Bone marrow (tissue), 2 donors: ENCODE data around the gene MIOS.
"Not testable (repeated sequence)": the region's sequence is repeated elsewhere in the genome, so short reads cannot be mapped to it uniquely, and the experiment has no call there.

Experiments used
- DNase-seq, 2 donors: peaks; one replicate each; lab custom pipeline; 2025; lab: John Stamatoyannopoulos, UW

The MIOS gene

DNA sequence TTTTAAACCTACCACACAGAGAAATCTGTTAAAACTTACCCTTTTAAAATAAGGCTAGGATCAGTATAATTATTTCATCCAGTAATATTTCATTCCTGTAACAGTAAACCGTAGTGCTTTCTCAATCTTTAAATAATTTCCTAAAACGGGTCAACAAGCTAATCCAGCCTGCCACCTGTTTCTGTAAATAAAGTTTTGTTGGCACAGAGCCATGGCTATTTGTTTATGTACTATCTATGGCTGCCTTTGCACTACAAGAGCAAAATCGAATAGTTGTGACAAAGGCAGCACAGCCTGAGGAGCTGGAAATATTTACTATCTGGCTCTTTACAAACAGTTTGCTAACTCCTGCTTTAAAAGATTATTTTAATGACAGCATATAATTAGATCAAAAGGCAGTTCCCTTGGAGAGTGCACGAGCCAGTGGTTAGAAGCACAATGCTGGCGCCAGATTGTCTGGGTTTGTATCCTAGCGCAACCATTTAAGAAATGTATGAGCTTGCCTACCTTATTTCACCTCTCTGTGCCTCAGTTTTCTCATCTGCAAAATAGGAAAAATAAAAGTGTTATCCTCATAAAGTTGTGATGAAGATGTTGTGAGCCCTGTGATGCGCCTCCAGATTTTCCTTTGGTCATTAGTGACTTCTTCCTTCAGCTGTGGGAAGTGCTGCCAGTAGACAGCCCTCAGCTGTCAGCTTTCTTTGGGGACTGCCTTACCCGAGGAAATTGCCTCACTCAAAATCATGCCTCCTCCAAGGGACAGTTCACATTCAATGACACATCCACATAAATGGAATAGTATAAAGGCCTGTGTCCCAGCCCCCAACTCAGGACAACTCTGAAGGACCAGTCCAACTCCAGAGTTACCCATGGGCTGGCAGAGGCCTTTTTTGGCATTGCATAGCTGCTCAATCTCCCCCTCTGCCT is 11.8 kb upstream of the MIOS start:
- no peak for DNase-seq

DNA sequence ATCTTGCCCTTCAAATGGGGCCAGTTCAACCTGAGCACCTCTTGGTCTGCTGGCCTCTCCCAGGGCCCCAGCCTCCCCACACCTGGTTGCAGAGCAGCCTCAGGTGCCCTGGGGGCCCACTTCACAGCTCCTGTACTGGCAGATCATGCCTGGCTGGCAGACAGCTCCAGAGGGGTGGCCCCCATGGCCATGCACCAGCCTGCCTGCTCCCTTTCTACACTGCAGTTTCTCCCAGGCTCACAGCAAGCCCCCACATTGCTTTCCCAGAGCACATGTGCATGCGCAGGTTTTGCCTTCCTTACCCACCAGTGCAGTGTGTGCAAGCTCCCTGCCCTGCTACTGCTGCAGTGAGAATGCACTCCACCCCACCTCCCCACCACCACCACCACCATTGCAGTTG is 9.8 kb upstream of the MIOS start:
- DNase-seq = no peak

- no peak for DNase-seq
These were observed 9.4 kb upstream of the MIOS start for GRCh38 chr7:7557252-7557651.

DNA sequence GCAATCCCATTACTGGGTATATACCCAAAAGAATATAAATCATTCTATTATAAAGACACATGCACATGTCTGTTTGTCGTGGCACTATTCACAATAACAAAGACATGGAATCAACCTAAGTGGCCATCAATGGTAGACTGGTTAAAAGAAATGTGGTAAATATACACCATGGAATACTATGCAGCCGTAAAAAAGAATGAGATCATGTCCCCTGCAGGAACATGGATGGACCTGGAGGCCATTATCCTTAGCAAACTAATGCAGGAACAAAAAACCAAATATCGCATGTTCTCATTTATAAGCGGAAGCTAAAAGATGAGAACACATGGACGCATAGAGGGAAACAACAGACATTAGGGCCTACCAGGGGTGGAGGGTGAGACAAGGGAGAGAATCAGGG is 5.1 kb upstream of the MIOS start:
- not testable (repeated sequence) for DNase-seq

DNA sequence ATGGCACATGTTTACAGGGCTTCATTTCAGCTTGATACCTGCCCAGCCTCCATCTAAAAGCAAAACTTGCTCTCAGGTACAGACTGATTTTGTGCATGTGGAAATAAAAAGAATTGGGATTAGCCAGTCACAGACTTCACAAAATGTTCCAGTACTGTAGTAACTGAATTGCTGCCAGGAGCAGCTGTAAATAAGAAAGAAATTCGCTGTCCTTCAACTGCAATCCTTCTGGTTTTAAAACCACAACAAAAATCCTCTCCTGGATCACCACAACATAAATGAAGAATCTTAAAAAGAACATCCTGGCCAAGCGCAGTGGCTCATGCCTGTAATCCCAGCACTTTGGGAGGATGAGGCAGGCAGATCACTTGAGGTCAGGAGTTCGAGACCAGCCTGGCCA is 3.9 kb upstream of the MIOS start:
- no peak for DNase-seq

GRCh38 chr7:7563269-7563668 is 3.4 kb upstream of the MIOS start:
- DNase-seq = no peak

- DNase-seq = no peak
These were observed 2.9 kb upstream of the MIOS start for GRCh38 chr7:7563813-7564212.

DNA sequence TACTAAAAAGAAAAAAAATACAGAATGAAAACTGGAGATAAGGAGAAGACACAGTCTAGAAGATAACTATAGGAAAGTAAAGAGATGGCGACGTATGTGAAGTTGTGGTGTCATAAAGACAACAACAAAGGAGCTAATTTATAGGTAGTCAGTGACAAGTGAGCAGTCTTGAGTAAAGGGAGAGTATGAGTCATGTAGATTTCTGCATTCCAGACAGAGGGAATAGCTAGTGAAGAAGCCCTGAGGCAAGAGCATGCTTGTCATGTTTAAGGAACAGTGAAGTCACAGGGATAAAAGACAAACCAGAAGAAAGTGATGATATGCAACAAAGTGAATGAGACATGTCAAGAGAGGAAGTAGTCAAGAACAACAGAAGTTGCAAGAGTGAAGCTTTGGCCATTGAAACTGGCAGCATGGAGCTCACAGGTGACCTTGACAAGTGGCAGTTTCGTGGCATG is 2.3 kb upstream of the MIOS start:
- no peak for DNase-seq

DNA sequence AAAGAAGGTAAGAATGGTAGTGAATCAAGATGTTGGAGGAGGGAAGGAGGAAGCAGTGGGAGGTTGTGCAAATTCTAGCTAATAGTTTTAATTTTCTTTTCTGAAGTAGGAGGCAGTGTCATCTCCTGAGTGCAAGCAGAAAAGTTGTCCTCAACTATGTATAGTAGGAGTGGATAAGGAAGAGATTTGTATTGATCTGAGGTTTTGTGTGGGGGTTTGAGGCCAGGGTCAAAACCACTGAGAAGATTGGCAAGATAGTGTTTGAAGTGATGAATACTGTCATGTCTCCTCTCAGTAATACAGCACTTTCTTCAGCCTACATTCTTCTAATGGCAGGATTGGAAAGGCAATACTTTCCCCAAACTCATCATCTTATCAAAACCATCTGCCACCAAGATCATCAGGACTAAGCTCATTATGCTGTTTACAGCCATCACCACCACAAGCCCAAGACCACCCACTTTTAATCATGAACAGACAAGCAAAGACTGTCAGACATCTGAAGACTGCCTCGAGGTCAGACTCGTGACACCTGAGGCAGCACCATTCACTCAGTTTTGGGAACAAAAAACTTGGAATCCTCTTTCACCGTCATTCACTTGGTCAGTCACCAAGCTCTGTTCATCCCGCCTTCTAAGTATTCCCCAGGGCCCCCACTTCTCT is 1.5 kb upstream of the MIOS start:
- no peak for DNase-seq

GRCh38 chr7:7565746-7566650 is 686 bp upstream of the MIOS start:
- DNase-seq = no peak

- DNase-seq = no peak
These were observed 1.3 kb downstream of the MIOS start for GRCh38 chr7:7567898-7568531.

GRCh38 chr7:7568553-7568952 is 1.9 kb downstream of the MIOS start:
- no peak for DNase-seq

GRCh38 chr7:7569081-7569527 is 2.4 kb downstream of the MIOS start:
- DNase-seq = peak in 1 of 2 donors; percentile 29

GRCh38 chr7:7569615-7570014 is 2.9 kb downstream of the MIOS start:
- DNase-seq = no peak

DNA sequence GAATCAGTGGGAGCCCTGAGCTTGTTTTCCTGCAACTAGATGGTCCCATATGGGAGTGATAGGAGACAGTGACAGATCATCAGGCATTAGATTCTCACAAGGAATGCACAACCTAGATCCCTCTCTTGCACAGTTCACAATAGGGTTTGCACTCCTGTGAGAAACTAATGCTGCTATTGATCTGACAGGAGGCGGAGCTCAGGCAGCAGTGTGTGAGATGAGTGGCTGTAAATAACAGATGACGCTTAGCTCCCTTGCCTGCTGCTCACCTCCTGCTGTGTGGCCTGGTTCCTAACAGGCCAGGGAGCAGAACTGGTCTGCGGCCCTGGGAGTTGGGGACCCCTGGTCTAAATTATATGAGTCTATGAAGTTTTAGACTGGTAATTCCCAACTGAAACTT is 3.9 kb downstream of the MIOS start:
- no peak for DNase-seq

DNA sequence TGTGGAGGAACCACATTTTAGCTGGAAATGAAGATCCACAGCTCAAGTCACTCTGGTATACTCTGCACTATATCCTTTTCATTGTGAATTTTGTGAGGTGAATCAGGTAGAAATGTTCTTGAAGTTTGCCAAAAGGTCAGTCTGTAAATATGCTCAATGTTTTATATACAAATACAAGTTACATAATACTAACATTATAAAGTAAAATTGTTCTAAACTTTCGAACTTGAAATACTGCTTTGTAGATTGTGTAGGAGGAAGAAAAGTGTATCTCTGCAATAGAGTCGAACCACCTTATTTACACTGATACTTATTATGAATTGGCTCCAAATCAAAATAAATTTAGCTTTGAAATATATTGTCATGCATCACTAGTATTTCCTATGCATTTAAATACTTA is 7.0 kb downstream of the MIOS start:
- DNase-seq = no peak

DNA sequence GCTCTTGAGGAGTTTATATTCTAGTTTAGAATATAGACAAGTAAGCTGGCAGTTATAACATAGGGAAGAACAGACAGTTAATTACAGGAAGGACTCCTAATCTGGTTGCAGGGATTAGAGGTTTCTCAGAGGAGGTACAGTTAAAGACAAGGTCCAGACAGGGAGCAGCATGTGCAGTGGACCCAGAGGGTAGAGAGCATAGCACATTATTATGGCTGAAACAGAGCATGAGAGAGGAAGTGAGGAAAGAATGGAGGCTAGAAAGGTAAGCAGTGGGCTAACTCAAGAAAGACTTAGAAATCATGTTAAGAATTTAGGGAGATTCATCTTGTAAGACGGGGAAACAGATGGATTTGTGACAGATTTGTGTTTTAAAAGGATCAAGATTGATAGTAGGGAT is 9.7 kb downstream of the MIOS start:
- DNase-seq = no peak

DNA sequence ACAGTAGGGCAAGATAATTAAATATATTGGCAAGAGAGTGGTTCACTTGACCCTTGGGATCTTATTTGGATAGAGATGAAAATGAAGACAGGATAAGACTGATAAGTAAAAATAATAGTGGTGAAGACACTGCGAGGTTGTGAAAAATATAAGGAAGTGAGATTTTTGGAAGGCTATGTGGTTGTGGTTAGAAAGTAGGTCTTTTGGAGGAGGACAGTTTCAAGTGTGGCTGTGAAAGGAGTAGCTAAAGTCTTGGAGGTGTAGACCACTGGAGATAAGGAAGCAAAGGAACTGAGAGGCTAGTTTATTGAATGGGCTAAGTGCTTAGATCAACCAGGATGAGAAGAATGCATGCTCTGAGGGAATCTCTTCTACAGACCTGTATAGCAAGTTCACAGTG is 11.2 kb downstream of the MIOS start:
- no peak for DNase-seq

GRCh38 chr7:7579638-7580037 is 13.0 kb downstream of the MIOS start:
- no peak for DNase-seq

- DNase-seq = no peak
These were observed 15.0 kb downstream of the MIOS start for GRCh38 chr7:7581531-7582179.

DNA sequence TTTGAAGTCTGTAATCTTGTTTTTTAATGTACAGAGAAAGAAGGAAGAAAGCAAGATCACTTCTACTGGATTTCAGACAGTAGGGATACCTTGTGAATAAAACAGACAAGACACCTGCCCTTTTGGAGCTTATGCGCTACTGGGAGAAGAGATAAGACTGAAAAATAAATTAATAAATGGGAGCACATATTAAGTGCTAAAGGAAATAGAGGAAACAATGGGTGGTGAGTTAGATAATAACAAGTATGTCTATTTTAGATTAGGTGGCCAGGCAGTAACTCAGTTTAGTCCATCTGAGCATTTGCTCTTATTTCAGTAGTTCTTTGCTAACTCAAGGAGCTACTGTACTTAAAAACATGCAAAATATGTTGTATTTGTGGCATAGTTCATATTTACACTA is 15.9 kb downstream of the MIOS start:
- DNase-seq = no peak
